NCI-H1105 treated with DMSO at 0.1 percent for 48 hours (cell line): Measurements from ENCODE around the gene NEAT1.
"Not testable (repeated sequence)": the region's sequence is repeated elsewhere in the genome, so short reads cannot be mapped to it uniquely, and the experiment has no call there.

Experiments used
- DNase-seq: peaks from one replicate; lab custom pipeline; 2025; lab: John Stamatoyannopoulos, UW

Gene NEAT1

GRCh38 chr11:65404638-65405339 lies 17.8 kb upstream of the NEAT1 start:
- no peak for DNase-seq

GRCh38 chr11:65410936-65411680 lies 11.5 kb upstream of the NEAT1 start:
- DNase-seq: no peak

- DNase-seq: no peak
Measured at GRCh38 chr11:65411681-65412070, 10.9 kb upstream of the NEAT1 start.

GRCh38 chr11:65412271-65413076 lies 10.1 kb upstream of the NEAT1 start:
- no peak for DNase-seq

GRCh38 chr11:65413077-65413664 lies 9.4 kb upstream of the NEAT1 start:
- not testable (repeated sequence) for DNase-seq

GRCh38 chr11:65414776-65415498 lies 7.7 kb upstream of the NEAT1 start:
- DNase-seq: no peak

- DNase-seq: no peak
Measured at GRCh38 chr11:65415499-65416340, 6.9 kb upstream of the NEAT1 start.

- DNase-seq: peak; percentile 74
Measured at GRCh38 chr11:65416341-65416824, 6.2 kb upstream of the NEAT1 start.

GRCh38 chr11:65416841-65417701 lies 5.5 kb upstream of the NEAT1 start:
- DNase-seq: no peak

- DNase-seq: no peak
Measured at GRCh38 chr11:65417702-65418430, 4.7 kb upstream of the NEAT1 start.

- no peak for DNase-seq
Measured at GRCh38 chr11:65418431-65418680, 4.2 kb upstream of the NEAT1 start.

GRCh38 chr11:65418681-65419459 lies 3.7 kb upstream of the NEAT1 start:
- DNase-seq: peak; percentile 78

GRCh38 chr11:65419460-65419771 lies 3.2 kb upstream of the NEAT1 start:
- no peak for DNase-seq

GRCh38 chr11:65419772-65420481 lies 2.7 kb upstream of the NEAT1 start:
- no peak for DNase-seq

GRCh38 chr11:65420506-65420905 lies 2.1 kb upstream of the NEAT1 start:
- no peak for DNase-seq

GRCh38 chr11:65420979-65421793 lies 1.4 kb upstream of the NEAT1 start:
- DNase-seq: peak; percentile 85
